Measurements from ENCODE around the gene NRF1. TPM values are rescaled to one million over a fixed set of nuclear protein-coding genes. Genes with fewer than 3 reads are reported as not detected.

NRF1 gene
- total RNA-seq, 1 donor from 2014 or later, result 22.6 TPM

GRCh38 chr7:129684777-129685176 lies 73.3 kb downstream of the NRF1 start:
- intact Hi-C loops (cut with DNase I), result no loop called here

GRCh38 chr7:129686063-129686462 lies 74.5 kb downstream of the NRF1 start:
- Histone ChIP-seq H3K36me3 (peaks cover 0 to 8% of the 10 kb centered on the region in 2 donors), H3K27me3 (no peaks in the 10 kb centered on the region), H3K9me3 (no peaks in the 10 kb centered on the region), H3K27ac (no peak overlapping the region), H3K4me3 (no peak overlapping the region), H3K4me1 (no peaks in the 10 kb centered on the region)
- no peak for DNase-seq (ENCODE audit: extremely low spot score in 2 of 2)
- intact Hi-C loops (cut with DNase I), result no loop called here
- TF ChIP-seq CTCF (IDR thresholded peaks at IDR 0.05) (no peak), POLR2AphosphoS5 (IDR thresholded peaks at IDR 0.05; ENCODE audit: insufficient read depth in 1 of 2, low read depth in 1 of 2) (no peak), POLR2A (IDR thresholded peaks at IDR 0.05) (no peak)

More at GRCh38 chr7:129684777-129685176, 73.3 kb downstream of the NRF1 start:
- no peaks in the 10 kb centered on the region for H3K9me3 ChIP-seq
- DNase-seq (ENCODE audit: extremely low spot score in 2 of 2), result no peak
- no peak overlapping the region for H3K4me3 ChIP-seq
- no peak overlapping the region for H3K27ac ChIP-seq
- no peaks in the 10 kb centered on the region for H3K36me3 ChIP-seq
- H3K27me3 ChIP-seq, result no peaks in the 10 kb centered on the region
- no peaks in the 10 kb centered on the region for H3K4me1 ChIP-seq
- TF ChIP-seq CTCF (IDR thresholded peaks at IDR 0.05) (no peak), POLR2AphosphoS5 (IDR thresholded peaks at IDR 0.05; ENCODE audit: insufficient read depth in 1 of 2, low read depth in 1 of 2) (no peak), POLR2A (IDR thresholded peaks at IDR 0.05) (no peak)

- peaks cover 0 to 28% of the 10 kb centered on the region in 2 donors for H3K36me3 ChIP-seq
These were observed 77.1 kb downstream of the NRF1 start for GRCh38 chr7:129688503-129689222.

GRCh38 chr7:129689995-129690581 lies 78.6 kb downstream of the NRF1 start:
- no peaks in the 10 kb centered on the region for H3K4me1 ChIP-seq
- no peaks in the 10 kb centered on the region for H3K9me3 ChIP-seq
- no peak for DNase-seq (ENCODE audit: extremely low spot score in 2 of 2)
- no peak overlapping the region for H3K4me3 ChIP-seq
- peaks cover 0 to 34% of the 10 kb centered on the region in 2 donors for H3K36me3 ChIP-seq
- no peak overlapping the region for H3K27ac ChIP-seq
- no peaks in the 10 kb centered on the region for H3K27me3 ChIP-seq
- intact Hi-C loops (cut with DNase I), result no loop called here
- TF ChIP-seq POLR2AphosphoS5 (IDR thresholded peaks at IDR 0.05; ENCODE audit: insufficient read depth in 1 of 2, low read depth in 1 of 2) (no peak), CTCF (IDR thresholded peaks at IDR 0.05) (no peak), POLR2A (IDR thresholded peaks at IDR 0.05) (no peak)

More at GRCh38 chr7:129688503-129689222, 77.1 kb downstream of the NRF1 start:
- no peak for DNase-seq (ENCODE audit: extremely low spot score in 2 of 2)
- Histone ChIP-seq H3K27me3 (no peaks in the 10 kb centered on the region), H3K27ac (no peak overlapping the region), H3K9me3 (no peaks in the 10 kb centered on the region), H3K4me3 (no peak overlapping the region), H3K4me1 (no peaks in the 10 kb centered on the region)
- TF ChIP-seq POLR2A (IDR thresholded peaks at IDR 0.05) (no peak), CTCF (IDR thresholded peaks at IDR 0.05) (no peak), POLR2AphosphoS5 (IDR thresholded peaks at IDR 0.05; ENCODE audit: insufficient read depth in 1 of 2, low read depth in 1 of 2) (no peak)
- intact Hi-C loops (cut with DNase I), result no loop called here

GRCh38 chr7:129690701-129691100 lies 79.2 kb downstream of the NRF1 start:
- no peak for DNase-seq (ENCODE audit: extremely low spot score in 2 of 2)
- no peaks in the 10 kb centered on the region for H3K27me3 ChIP-seq
- TF ChIP-seq CTCF (IDR thresholded peaks at IDR 0.05) (no peak), POLR2AphosphoS5 (IDR thresholded peaks at IDR 0.05; ENCODE audit: insufficient read depth in 1 of 2, low read depth in 1 of 2) (no peak), POLR2A (IDR thresholded peaks at IDR 0.05) (no peak)
- intact Hi-C loops (cut with DNase I), result no loop called here
- H3K4me3 ChIP-seq, result no peak overlapping the region
- no peaks in the 10 kb centered on the region for H3K9me3 ChIP-seq
- H3K27ac ChIP-seq, result no peak overlapping the region
- H3K36me3 ChIP-seq, result peaks cover 0 to 34% of the 10 kb centered on the region in 2 donors
- H3K4me1 ChIP-seq, result no peaks in the 10 kb centered on the region

All from vagina (tissue), 2 donors.